Measurements from ENCODE around the gene LAMB3. TPM values are rescaled to one million over a fixed set of nuclear protein-coding genes. Genes with fewer than 3 reads are reported as not detected.

Gene LAMB3
- total RNA-seq, 2 experiments from 2014 or later: 0.25 to 0.31 TPM

DNA sequence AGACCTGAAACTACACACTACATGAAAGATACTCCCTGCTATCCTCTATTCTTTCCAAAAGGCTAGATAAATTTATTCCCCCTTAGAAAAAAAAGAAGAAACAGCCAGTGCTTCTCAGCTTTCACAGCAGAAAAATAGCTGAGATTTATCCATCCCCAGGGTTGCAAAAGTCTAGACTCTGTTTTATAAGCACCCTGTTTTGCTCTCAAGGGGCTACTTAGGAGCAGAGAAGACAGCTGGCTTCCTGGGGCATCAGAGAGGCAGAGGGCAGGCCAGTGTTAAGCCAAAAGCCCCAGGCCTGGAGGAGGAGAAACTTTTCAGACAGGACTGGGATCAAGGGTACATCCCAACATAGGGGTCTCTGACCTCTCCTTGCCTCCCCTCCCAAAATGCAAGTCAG lies 3.9 kb downstream of the LAMB3 start:
- no peak overlapping the region for H3K27ac Mint-ChIP-seq
- Histone ChIP-seq H3K9me3 (ENCODE audit: control insufficient read depth in 1 of 2, insufficient read depth in 1 of 2, low read length in 2 of 2) (no peaks in the 10 kb centered on the region), H3K36me3 (ENCODE audit: insufficient read depth, low read length) (no peaks in the 10 kb centered on the region), H3K4me3 (ENCODE audit: low read length) (no peak overlapping the region), H3K4me1 (ENCODE audit: insufficient read depth, low read length) (peaks cover 30% of the 10 kb centered on the region), H3K27me3 (ENCODE audit: control insufficient read depth in 1 of 2, insufficient read depth in 2 of 2, low read length in 2 of 2) (no peaks in the 10 kb centered on the region), H3K27ac (ENCODE audit: low read depth in 1 of 2, low read length in 2 of 2) (no peak overlapping the region)
- intact Hi-C loops (cut with DNase I, micrococcal nuclease): no loop called here
- DNase-seq: no peak
- no peaks in the 10 kb centered on the region for H3K9me3 Mint-ChIP-seq
- peaks cover 32% of the 10 kb centered on the region for H3K4me1 Mint-ChIP-seq (ENCODE audit: low read depth)
- TF ChIP-seq, protein P1, sequence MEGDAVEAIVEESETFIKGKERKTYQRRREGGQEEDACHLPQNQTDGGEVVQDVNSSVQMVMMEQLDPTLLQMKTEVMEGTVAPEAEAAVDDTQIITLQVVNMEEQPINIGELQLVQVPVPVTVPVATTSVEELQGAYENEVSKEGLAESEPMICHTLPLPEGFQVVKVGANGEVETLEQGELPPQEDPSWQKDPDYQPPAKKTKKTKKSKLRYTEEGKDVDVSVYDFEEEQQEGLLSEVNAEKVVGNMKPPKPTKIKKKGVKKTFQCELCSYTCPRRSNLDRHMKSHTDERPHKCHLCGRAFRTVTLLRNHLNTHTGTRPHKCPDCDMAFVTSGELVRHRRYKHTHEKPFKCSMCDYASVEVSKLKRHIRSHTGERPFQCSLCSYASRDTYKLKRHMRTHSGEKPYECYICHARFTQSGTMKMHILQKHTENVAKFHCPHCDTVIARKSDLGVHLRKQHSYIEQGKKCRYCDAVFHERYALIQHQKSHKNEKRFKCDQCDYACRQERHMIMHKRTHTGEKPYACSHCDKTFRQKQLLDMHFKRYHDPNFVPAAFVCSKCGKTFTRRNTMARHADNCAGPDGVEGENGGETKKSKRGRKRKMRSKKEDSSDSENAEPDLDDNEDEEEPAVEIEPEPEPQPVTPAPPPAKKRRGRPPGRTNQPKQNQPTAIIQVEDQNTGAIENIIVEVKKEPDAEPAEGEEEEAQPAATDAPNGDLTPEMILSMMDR (IDR thresholded peaks at IDR 0.05): no peak
- no peak overlapping the region for H3K4me3 Mint-ChIP-seq
- no peak for ATAC-seq (ENCODE audit: poor library complexity)
- no peaks in the 10 kb centered on the region for H3K36me3 Mint-ChIP-seq (ENCODE audit: low read depth)
- no peaks in the 10 kb centered on the region for H3K27me3 Mint-ChIP-seq
- ChIA-PET CTCF (no interaction called here), POLR2A (no interaction called here)

DNA sequence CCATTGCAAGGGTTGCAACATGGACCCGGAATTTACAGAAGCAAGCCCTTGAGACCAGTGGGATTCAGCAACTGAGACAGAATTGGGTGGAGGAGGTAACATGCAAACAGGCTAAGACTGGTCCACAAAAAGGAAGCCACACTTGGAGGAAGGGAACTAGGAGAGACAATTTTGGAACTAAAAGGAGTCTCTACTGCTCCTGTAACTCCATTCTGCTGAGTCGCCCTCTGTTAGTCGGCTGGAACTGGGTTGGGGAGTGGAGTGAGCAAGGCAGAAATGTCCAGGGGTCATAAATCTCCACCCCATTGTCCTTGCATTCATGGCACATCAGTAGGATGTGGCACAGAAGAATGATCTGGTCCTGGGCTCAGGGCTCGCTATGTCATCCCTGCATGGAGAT lies 5.1 kb downstream of the LAMB3 start:
- DNase-seq (no peak), ATAC-seq (ENCODE audit: poor library complexity) (no peak)
- H3K36me3 Mint-ChIP-seq (ENCODE audit: low read depth): no peaks in the 10 kb centered on the region
- peaks cover 21% of the 10 kb centered on the region for H3K4me1 ChIP-seq (ENCODE audit: insufficient read depth, low read length)
- H3K4me1 Mint-ChIP-seq (ENCODE audit: low read depth): peaks cover 26% of the 10 kb centered on the region
- H3K27me3 Mint-ChIP-seq: no peaks in the 10 kb centered on the region
- intact Hi-C loops (cut with DNase I, micrococcal nuclease): no loop called here
- no peak overlapping the region for H3K4me3 ChIP-seq (ENCODE audit: low read length)
- H3K9me3 ChIP-seq (ENCODE audit: control insufficient read depth in 1 of 2, insufficient read depth in 1 of 2, low read length in 2 of 2): no peaks in the 10 kb centered on the region
- TF ChIP-seq, protein P1 (IDR thresholded peaks at IDR 0.05): no peak
- no peaks in the 10 kb centered on the region for H3K9me3 Mint-ChIP-seq
- no peaks in the 10 kb centered on the region for H3K36me3 ChIP-seq (ENCODE audit: insufficient read depth, low read length)
- no peaks in the 10 kb centered on the region for H3K27me3 ChIP-seq (ENCODE audit: control insufficient read depth in 1 of 2, insufficient read depth in 2 of 2, low read length in 2 of 2)
- no peak overlapping the region for H3K27ac Mint-ChIP-seq
- ChIA-PET POLR2A (no interaction called here), CTCF (no interaction called here)
- H3K4me3 Mint-ChIP-seq: no peak overlapping the region
- no peak overlapping the region for H3K27ac ChIP-seq (ENCODE audit: low read depth in 1 of 2, low read length in 2 of 2)

DNA sequence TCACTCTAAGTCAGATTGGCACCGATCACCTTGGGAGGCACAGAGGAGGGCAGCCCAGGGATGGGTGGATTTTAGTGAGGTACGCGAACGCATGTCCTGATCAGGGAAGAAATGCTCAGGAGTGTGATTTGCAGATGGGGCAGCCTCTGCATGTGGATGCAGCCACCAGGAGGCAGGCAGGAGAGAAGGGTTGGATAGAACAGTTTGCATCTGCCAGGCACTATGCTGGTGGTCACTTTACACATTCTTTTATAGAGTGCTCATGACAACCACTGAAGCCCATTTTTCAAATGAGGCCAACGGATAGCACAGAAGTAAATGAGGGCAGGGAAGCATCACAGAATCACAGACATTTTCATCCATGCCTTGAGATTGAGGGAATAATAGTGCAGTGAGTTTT lies 5.7 kb downstream of the LAMB3 start:
- Histone ChIP-seq H3K4me3 (ENCODE audit: low read length) (no peak overlapping the region), H3K27me3 (ENCODE audit: control insufficient read depth in 1 of 2, insufficient read depth in 2 of 2, low read length in 2 of 2) (no peaks in the 10 kb centered on the region), H3K36me3 (ENCODE audit: insufficient read depth, low read length) (no peaks in the 10 kb centered on the region), H3K27ac (ENCODE audit: low read depth in 1 of 2, low read length in 2 of 2) (no peak overlapping the region), H3K4me1 (ENCODE audit: insufficient read depth, low read length) (peaks cover 20% of the 10 kb centered on the region), H3K9me3 (ENCODE audit: control insufficient read depth in 1 of 2, insufficient read depth in 1 of 2, low read length in 2 of 2) (no peaks in the 10 kb centered on the region)
- DNase-seq (peak in 1 of 14 experiments; percentile 10), ATAC-seq (ENCODE audit: poor library complexity) (no peak)
- no peaks in the 10 kb centered on the region for H3K27me3 Mint-ChIP-seq
- no peaks in the 10 kb centered on the region for H3K9me3 Mint-ChIP-seq
- ChIA-PET CTCF (no interaction called here), POLR2A (no interaction called here)
- intact Hi-C loops (cut with DNase I, micrococcal nuclease): no loop called here
- no peak overlapping the region for H3K4me3 Mint-ChIP-seq
- no peaks in the 10 kb centered on the region for H3K36me3 Mint-ChIP-seq (ENCODE audit: low read depth)
- TF ChIP-seq, protein P1 (IDR thresholded peaks at IDR 0.05): no peak
- H3K27ac Mint-ChIP-seq: no peak overlapping the region
- peaks cover 22% of the 10 kb centered on the region for H3K4me1 Mint-ChIP-seq (ENCODE audit: low read depth)
